Muscle layer of duodenum (tissue), 2 donors: Measurements from ENCODE around the gene PAK2.
A peak's percentile ranks its signal among the peaks of the same experiment; 100 is the strongest.
"Not testable (repeated sequence)": the region's sequence is repeated elsewhere in the genome, so short reads cannot be mapped to it uniquely, and the experiment has no call there.

ENCODE experiments used
- H3K27ac ChIP-seq: one replicate; pipeline ENCODE4 v1.7.0; 2013; ENCODE audit warnings: mild to moderate bottlenecking, low read length
- H3K27me3 ChIP-seq: one replicate; pipeline ENCODE4 v1.7.0; 2013; ENCODE audit warnings: low read depth, mild to moderate bottlenecking, control low read depth, low read length
- H3K36me3 ChIP-seq, 2 donors: one replicate each; pipeline ENCODE4 v1.7.0; 2013; ENCODE audit warnings: low read length in 2 of 2, control low read depth in 1 of 2, mild to moderate bottlenecking in 1 of 2; ENCODE audit not compliant: insufficient read depth in 2 of 2, control insufficient read depth in 1 of 2
- H3K4me1 ChIP-seq, 2 donors: one replicate each; pipeline ENCODE4 v1.7.0; 2013; ENCODE audit warnings: low read length in 2 of 2, mild to moderate bottlenecking in 2 of 2, control low read depth in 1 of 2, moderate library complexity in 1 of 2; ENCODE audit not compliant: insufficient read depth in 2 of 2, control insufficient read depth in 1 of 2
- H3K4me3 ChIP-seq, 2 donors: one replicate each; pipeline ENCODE4 v1.7.0; 2013; ENCODE audit warnings: low read length in 2 of 2, low read depth in 1 of 2, mild to moderate bottlenecking in 1 of 2
- H3K9me3 ChIP-seq, 2 donors: one replicate each; pipeline ENCODE4 v1.7.0; 2013; ENCODE audit warnings: low read length in 2 of 2, control low read depth in 1 of 2, mild to moderate bottlenecking in 1 of 2; ENCODE audit not compliant: control insufficient read depth in 1 of 2
- donor health status: healthy.

The PAK2 gene

DNA sequence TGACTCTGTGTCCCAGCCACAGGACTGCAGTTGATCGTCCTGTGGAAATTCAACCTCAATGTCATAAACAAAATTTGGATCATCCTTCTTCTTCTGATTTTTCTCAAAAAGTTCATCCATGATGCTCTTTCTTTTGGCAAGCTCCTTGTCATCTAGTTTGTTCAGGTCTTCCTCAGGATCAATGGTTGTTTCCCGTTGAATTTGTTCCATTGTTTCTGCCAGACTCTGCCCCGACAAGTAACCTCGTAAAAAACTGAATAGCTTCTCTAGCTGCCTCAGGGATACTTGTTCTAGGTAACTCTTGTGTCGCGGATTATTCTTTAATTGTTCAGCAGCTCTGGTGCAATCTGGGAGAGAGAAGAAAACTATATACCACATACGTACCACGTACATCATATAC is 32.1 kb upstream of the PAK2 start:
- H3K4me3 ChIP-seq: no peak overlapping the region
- no peak overlapping the region for H3K27ac ChIP-seq

DNA sequence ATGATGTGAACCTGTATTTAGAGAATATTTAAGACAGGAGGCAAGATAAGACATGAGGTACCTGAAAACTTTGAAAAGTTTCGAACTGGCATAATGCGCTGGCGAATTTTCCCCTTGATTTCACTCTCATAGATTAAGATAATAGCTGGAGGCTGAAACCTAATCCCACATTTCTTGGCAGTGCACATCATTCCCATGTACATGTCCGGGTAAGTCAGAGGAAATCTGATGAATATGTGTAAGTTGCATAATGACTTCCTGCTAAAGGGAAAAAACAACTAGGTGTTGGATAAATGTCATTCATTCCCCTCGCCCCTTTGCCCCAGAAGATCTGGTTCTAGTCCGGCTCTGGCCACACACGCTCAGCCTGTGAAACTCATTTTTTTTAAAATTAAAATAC is 31.2 kb upstream of the PAK2 start:
- H3K27ac ChIP-seq: no peak overlapping the region
- H3K4me1 ChIP-seq: peaks cover 0 to 11% of the 10 kb centered on the region in 2 donors
- H3K4me3 ChIP-seq: no peak overlapping the region
- no peaks in the 10 kb centered on the region for H3K36me3 ChIP-seq
- no peaks in the 10 kb centered on the region for H3K9me3 ChIP-seq
- no peaks in the 10 kb centered on the region for H3K27me3 ChIP-seq

More for the DNA sequence above, 32.1 kb upstream of the PAK2 start:
- Histone ChIP-seq H3K27me3 (no peaks in the 10 kb centered on the region), H3K9me3 (no peaks in the 10 kb centered on the region), H3K36me3 (no peaks in the 10 kb centered on the region), H3K4me1 (peaks cover 0 to 7% of the 10 kb centered on the region in 2 donors)

DNA sequence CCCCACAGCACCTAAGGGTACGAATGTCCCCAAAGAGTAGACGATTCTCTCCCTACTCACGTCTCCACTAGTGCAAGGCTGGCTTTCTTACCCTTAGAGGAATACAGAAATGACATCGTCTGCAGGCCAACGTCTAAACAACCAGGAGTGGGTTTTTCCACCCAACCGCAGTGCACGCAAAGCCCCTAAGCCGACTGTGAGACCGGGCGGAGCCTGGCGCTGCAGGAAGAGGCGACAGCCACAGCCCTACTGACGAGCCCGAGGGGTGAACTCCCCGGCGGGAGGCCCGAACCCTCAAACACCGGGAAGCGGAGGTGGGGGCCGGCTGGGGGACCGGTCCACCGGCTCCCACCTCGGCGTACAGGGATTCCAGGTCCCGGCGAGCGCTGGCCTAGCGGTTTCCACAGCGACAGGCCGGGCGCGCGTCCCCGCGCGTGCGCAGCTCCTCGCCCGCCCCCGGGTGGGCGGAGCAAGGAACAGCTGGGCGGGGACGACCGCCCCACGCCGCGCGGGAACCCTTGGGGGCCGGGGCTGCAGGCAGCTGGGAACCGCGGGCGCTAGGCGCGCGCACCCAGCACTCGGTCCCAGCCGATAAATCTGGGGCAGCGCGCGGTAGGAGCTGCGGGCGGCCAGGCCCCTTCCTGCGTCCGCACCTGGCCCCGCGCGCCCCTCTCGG is 27.7 kb upstream of the PAK2 start, which contains the start of the genes CEP19 and PIGX:
Gene CEP19, minus strand, starts transcription at position 413 of the 676 bp plus-strand sequence. CDS start 3,593 bp downstream, outside the sequence.
Gene PIGX, plus strand, starts transcription at position 540 of the 676 bp plus-strand sequence.
- H3K4me1 ChIP-seq: peaks cover 0 to 14% of the 10 kb centered on the region in 2 donors
- H3K27me3 ChIP-seq: no peaks in the 10 kb centered on the region
- H3K4me3 ChIP-seq: peak within 1 kb of the TSS; percentile 87 to 95
- no peaks in the 10 kb centered on the region for H3K36me3 ChIP-seq
- no peaks in the 10 kb centered on the region for H3K9me3 ChIP-seq
- peak within 1 kb of the TSS; percentile 91 for H3K27ac ChIP-seq

DNA sequence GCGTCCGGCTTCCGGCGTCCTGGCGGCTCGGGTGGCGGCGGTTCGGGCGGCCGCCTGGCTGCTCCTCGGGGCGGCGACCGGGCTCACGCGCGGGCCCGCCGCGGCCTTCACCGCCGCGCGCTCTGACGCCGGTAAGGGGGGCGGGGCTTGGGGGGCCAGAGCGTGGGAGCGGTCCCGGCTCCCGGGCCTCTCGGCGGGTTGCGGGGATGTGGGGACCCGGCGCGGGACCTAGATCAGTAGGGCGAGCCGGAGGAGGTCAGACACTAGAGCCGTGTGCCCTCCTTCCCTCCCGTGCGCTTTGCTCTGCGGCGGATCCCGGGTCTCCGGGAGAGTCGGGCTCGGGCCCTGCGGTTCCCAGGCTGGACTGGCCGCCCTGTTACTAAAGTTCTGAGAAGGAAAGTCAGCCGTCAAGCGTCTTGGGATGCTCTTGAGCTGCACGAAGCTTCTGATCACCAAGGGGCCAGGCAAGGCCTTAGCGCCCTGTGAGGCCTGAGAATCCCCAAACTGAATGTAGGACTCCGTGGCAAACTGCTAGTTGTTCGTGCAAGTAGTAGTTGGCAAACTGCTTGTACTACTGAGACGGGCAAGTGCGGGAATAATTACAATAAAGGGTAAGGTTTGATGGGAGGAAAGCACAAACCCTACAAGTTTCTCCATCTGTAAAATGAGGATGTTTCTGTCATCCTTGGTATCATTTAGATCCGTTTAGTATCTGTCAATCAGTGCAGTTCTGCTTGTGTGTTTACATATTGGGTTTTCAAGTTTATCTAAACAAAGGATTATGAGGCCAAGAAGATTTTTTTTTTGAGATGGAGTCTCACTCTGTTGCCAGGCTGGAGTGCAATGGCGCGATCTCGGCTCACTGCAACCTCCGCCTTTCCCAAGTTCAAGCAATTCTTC is 26.9 kb upstream of the PAK2 start:
- Histone ChIP-seq H3K9me3 (no peaks in the 10 kb centered on the region), H3K27me3 (no peaks in the 10 kb centered on the region), H3K27ac (peak overlapping the region; percentile 91), H3K4me1 (peaks cover 0 to 14% of the 10 kb centered on the region in 2 donors), H3K4me3 (peak overlapping the region; percentile 87 to 95), H3K36me3 (no peaks in the 10 kb centered on the region)

DNA sequence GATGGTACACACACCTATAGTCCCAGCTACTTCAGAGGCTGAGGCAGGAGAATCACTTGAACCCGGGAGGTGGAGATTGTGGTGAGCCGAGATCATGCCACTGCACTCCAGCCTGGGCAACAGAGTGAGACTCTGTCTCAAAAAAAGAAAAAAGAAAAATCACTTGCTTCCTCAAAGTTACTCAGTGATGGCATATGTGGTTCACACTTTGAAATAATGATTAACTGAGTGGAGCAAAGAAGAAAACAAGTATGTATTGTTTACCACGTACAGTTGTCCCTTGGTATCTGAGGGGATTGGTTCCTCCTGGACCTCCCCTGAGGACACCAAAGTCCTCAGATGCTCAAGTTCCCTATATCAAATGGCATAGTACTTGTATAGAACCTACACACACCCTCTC is 22.5 kb upstream of the PAK2 start:
- peaks cover 0 to 15% of the 10 kb centered on the region in 2 donors for H3K36me3 ChIP-seq
- H3K27me3 ChIP-seq, H3K9me3 ChIP-seq, H3K27ac ChIP-seq, H3K4me3 ChIP-seq, H3K4me1 ChIP-seq: not testable (repeated sequence)

DNA sequence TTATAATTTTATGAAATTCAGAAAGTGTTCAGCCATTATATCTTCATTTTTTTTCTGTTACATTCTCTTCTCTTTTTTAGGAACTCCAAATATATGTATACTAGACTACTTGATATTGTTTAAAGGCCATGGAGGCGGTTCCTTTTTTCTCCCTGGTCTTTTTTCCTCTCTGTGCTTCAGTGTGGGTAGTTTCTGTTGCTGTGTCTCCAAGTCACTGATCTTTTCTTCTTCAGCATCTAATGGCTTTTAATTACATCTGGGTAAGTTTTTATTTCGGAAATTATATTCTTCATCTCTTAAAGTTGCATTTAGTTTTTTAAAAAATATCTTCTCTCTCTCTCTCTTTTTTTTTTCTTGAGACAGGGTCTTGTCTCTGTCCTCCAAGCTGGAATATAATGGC is 18.6 kb upstream of the PAK2 start:
- no peak overlapping the region for H3K27ac ChIP-seq
- H3K4me3 ChIP-seq: no peak overlapping the region
- peaks cover 0 to 19% of the 10 kb centered on the region in 2 donors for H3K36me3 ChIP-seq
- H3K9me3 ChIP-seq: no peaks in the 10 kb centered on the region
- no peaks in the 10 kb centered on the region for H3K4me1 ChIP-seq
- H3K27me3 ChIP-seq: no peaks in the 10 kb centered on the region

DNA sequence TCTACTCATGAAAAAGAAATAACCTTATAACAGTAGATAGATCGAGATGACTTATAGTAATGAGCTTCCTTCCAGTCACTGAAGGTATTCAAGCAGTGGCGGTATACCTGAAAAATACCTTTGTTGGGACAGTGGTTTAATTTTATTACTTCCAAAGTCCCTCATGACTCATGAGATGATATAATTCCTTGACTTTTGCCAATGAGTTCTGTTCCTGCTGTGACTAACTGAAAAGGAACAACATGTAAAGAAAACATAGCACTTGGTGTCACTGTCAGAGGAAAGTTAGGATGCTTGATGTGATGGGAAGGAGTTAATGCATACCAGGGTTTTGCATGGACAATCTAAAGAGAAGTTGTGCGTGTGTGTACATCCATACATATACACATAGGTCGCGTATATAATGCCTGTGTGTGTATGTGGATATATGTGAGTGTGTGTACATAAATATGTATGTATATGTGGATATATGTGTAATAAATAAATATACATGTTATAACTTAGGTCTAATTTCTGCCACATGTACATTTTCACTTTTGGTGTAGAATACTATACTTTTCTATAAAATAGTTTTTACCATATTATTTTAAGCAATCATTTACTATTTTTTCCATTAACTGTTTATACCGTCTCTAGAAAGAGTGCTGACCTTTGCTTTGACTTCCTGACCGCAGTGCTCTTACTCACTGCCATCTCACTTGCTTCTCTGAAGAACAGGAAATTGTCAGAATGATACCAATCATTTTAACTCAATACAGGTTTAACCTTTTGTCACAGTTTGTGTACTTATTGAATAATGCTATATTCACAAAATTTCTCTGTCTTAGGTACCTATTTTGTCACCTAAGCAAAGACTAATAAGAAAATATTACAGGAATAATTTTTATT is 12.6 kb upstream of the PAK2 start:
- no peaks in the 10 kb centered on the region for H3K9me3 ChIP-seq
- H3K36me3 ChIP-seq: peaks cover 7 to 23% of the 10 kb centered on the region in 2 donors
- H3K4me3 ChIP-seq: no peak overlapping the region
- no peaks in the 10 kb centered on the region for H3K27me3 ChIP-seq
- no peak overlapping the region for H3K27ac ChIP-seq
- no peaks in the 10 kb centered on the region for H3K4me1 ChIP-seq

DNA sequence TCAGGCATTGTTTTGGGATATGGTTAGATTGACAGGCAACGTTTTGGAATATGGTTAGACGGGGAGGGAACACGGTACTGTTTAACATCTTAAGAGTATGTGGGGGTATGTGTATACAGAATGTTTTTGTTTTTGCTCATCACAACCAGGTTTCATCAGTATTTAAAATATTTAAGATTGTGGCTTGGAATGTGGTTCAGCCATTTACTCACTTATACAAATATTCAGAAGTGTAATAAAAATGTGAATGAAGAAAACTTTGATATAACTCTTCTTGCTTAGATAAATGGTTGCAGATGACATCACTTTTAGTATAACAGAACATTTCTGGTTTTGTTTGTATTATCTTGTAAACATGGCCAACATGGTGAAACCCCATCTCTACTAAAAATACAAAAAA is 3.9 kb upstream of the PAK2 start:
- Histone ChIP-seq H3K4me3 (no peak overlapping the region), H3K4me1 (peaks cover 0 to 6% of the 10 kb centered on the region in 2 donors), H3K27me3 (no peaks in the 10 kb centered on the region), H3K9me3 (no peaks in the 10 kb centered on the region), H3K36me3 (peaks cover 6 to 22% of the 10 kb centered on the region in 2 donors), H3K27ac (no peak overlapping the region)

DNA sequence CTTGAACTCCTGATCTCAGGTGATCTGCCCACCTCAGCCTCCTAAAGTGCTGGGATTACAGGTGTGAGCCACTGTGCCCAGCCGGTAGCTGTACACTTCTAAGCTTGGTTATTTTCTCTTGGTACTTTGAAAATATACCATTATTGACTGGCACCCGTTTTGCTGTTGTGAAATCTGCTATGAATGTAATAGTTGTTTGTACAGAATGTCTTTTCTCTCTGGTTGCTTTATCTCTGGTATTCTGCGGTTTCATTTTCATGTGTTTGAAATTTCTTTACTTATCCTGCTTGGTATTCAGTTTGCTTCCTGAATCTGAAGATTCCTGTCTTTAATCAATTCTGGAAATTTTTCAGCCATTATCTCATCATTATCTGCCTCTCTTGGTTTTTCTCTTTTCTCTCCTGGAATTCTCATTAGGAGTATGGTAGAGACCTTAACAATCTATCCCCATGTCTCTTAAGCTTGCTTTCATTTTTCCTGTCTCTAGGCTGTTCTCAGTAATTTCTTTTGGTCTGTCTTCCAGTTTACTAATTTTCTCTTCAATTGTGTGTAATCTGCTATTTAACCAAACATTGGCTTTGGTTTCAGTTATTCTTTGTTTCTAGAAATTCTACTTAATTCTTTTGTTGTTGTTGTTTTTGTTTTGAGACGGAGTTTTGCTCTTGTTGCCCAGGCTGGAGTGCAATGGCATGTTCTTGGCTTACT is 2.8 kb upstream of the PAK2 start:
- H3K9me3 ChIP-seq: no peaks in the 10 kb centered on the region
- H3K36me3 ChIP-seq: peaks cover 6 to 15% of the 10 kb centered on the region in 2 donors
- no peaks in the 10 kb centered on the region for H3K27me3 ChIP-seq
- no peak overlapping the region for H3K27ac ChIP-seq
- H3K4me3 ChIP-seq: no peak overlapping the region
- H3K4me1 ChIP-seq: peaks cover 0 to 11% of the 10 kb centered on the region in 2 donors

DNA sequence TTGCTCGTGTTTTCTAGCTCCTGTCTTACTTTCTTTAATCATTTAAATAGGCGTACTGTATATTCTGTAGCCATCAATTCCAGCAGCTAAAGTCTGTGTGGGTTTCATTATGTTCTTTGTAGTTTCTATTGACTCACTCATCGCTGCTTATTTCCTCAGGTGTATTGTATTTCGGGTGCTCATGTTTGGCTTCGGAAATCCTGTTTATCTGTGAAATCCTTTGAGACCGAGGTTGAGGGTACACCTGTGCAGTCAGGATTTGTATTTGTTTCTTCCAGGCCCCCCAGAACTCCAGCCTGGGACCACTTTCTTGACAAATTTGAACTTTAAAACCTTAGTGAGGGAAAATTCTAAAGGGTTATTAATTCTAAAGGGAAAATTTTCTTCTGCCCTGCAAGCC is 2.0 kb upstream of the PAK2 start:
- H3K4me3 ChIP-seq: no peak overlapping the region
- peaks cover 6 to 15% of the 10 kb centered on the region in 2 donors for H3K36me3 ChIP-seq
- no peak overlapping the region for H3K27ac ChIP-seq
- H3K27me3 ChIP-seq: no peaks in the 10 kb centered on the region
- H3K9me3 ChIP-seq: no peaks in the 10 kb centered on the region
- peaks cover 0 to 16% of the 10 kb centered on the region in 2 donors for H3K4me1 ChIP-seq
